ENCODE data around the gene STK33.

GRCh38 chr11:8374716-8375115 lies 219.3 kb downstream of the STK33 start:
- TF ChIP-seq NR3C1 (CRISPR knock-in tag; IDR thresholded peaks at IDR 0.05) (no peak), ZNF318 (CRISPR knock-in tag; IDR thresholded peaks at IDR 0.05) (no peak), ZBTB37 (CRISPR knock-in tag; IDR thresholded peaks at IDR 0.05) (no peak), CTCF (CRISPR knock-in tag; IDR thresholded peaks at IDR 0.05) (no peak), EZH2 (conservative IDR thresholded peaks at IDR 0.05; ENCODE audit: low read depth, low read length) (no peak), ATF3 (CRISPR knock-in tag; IDR thresholded peaks at IDR 0.05) (no peak), RFX5 (IDR thresholded peaks at IDR 0.05; ENCODE audit: low read depth, low read length) (no peak), ZNF639 (CRISPR knock-in tag; conservative IDR thresholded peaks at IDR 0.05) (no peak), ZNF7 (CRISPR knock-in tag; IDR thresholded peaks at IDR 0.05) (no peak), HCFC1 (IDR thresholded peaks at IDR 0.05; ENCODE audit: low read depth, low read length) (no peak), TIGD3 (CRISPR knock-in tag; IDR thresholded peaks at IDR 0.05; ENCODE audit: borderline replicate concordance) (no peak)
